Measurements from ENCODE around the gene ARMC9. TPM values are rescaled to one million over a fixed set of nuclear protein-coding genes. Genes with fewer than 3 reads are reported as not detected.

The ARMC9 gene
- total RNA-seq, 1 donor from 2014 or later: 3.3 TPM

DNA sequence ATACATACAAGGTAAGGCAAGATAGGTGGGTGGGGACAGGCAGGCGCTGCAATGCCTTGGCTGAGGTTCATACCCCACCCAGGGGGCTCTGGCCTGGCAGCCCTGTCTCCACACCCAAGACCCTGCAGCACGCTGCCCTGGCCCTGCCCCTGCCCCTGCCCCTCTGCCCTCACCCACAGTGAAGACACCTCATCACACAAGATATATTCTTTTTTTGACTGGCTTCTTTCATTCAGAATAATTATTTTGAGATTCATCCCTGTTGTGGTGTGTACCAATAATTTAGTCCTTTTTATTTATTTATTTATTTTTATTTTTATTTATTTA lies 185.6 kb downstream of the ARMC9 start:
- Histone ChIP-seq H3K4me1 (peaks cover 0 to 2% of the 10 kb centered on the region in 2 donors), H3K27me3 (no peaks in the 10 kb centered on the region), H3K36me3 (no peaks in the 10 kb centered on the region), H3K9me3 (no peaks in the 10 kb centered on the region), H3K27ac (no peak overlapping the region), H3K4me3 (no peak overlapping the region)
- no peak for DNase-seq (ENCODE audit: low spot score in 2 of 2)
- TF ChIP-seq, protein P1, sequence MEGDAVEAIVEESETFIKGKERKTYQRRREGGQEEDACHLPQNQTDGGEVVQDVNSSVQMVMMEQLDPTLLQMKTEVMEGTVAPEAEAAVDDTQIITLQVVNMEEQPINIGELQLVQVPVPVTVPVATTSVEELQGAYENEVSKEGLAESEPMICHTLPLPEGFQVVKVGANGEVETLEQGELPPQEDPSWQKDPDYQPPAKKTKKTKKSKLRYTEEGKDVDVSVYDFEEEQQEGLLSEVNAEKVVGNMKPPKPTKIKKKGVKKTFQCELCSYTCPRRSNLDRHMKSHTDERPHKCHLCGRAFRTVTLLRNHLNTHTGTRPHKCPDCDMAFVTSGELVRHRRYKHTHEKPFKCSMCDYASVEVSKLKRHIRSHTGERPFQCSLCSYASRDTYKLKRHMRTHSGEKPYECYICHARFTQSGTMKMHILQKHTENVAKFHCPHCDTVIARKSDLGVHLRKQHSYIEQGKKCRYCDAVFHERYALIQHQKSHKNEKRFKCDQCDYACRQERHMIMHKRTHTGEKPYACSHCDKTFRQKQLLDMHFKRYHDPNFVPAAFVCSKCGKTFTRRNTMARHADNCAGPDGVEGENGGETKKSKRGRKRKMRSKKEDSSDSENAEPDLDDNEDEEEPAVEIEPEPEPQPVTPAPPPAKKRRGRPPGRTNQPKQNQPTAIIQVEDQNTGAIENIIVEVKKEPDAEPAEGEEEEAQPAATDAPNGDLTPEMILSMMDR (IDR thresholded peaks at IDR 0.05): no peak
- intact Hi-C loops (cut with DNase I): no loop called here

DNA sequence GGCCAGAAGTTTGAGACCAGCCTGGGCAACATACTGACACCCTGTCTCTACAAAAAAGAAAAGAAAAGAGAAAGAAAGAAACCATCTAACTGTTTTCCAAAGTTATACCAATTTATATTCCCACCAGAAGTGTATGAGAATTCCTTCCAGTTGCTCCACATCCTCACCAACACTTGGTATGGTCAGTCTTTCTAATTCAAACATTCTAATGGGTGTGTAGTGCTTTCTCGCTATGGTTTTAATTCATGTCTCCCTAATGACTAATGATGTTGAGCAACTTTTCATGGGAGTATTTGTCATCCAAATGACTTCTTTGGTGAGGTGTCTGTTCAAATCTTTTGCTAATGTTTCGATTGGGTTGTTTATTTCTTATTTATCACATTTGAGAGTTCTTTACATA lies 186.5 kb downstream of the ARMC9 start:
- Histone ChIP-seq H3K4me3 (no peak overlapping the region), H3K9me3 (no peaks in the 10 kb centered on the region), H3K36me3 (no peaks in the 10 kb centered on the region), H3K4me1 (peaks cover 0 to 2% of the 10 kb centered on the region in 2 donors), H3K27ac (no peak overlapping the region), H3K27me3 (no peaks in the 10 kb centered on the region)
- intact Hi-C loops (cut with DNase I): no loop called here
- DNase-seq (ENCODE audit: low spot score in 2 of 2): no peak
- TF ChIP-seq, protein P1 (IDR thresholded peaks at IDR 0.05): no peak

DNA sequence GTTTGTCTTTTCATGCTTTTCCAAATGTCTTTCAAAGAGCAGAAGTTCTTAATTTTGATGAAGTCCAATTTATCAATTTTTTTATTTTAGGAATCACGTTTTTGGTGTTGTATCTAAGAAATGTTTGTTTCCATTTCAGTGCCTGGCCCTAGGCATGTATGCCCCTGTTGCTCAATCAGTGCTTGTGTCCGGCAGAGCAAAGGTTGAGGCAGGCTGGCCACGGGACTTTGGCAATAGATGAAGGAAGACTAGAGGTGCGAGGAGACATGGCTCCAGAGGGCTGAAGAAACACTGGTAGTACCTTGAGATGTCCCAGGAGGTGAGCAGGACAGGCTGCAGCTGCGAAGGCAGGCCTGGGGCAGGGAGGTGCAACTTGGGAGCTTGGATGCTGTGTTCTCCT lies 187.0 kb downstream of the ARMC9 start:
- no peak overlapping the region for H3K4me3 ChIP-seq
- intact Hi-C loops (cut with DNase I): no loop called here
- no peaks in the 10 kb centered on the region for H3K36me3 ChIP-seq
- no peak overlapping the region for H3K27ac ChIP-seq
- no peaks in the 10 kb centered on the region for H3K9me3 ChIP-seq
- H3K4me1 ChIP-seq: peaks cover 0 to 2% of the 10 kb centered on the region in 2 donors
- TF ChIP-seq, protein P1 (IDR thresholded peaks at IDR 0.05): no peak
- H3K27me3 ChIP-seq: no peaks in the 10 kb centered on the region
- no peak for DNase-seq (ENCODE audit: low spot score in 2 of 2)

DNA sequence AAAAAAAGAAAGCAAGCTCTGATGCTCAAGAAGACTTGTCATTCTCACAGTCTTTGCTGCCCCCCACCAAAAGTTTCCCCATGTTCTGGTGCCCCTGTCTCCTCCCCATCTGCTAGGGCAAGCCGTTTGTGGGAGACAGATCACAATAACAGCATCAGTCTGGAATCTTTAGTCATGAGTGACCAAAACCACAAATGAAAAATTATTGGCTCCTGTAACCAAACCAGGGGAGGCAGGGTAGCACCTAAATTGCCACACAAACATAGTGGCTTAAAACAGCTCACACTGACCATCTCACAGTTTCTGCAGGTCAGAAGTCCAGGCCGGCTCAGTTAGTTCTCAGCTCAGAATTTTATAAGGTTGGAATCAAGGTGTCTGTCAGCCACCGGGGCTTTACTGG lies 188.0 kb downstream of the ARMC9 start:
- intact Hi-C loops (cut with DNase I): no loop called here
- no peaks in the 10 kb centered on the region for H3K9me3 ChIP-seq
- H3K36me3 ChIP-seq: no peaks in the 10 kb centered on the region
- H3K4me1 ChIP-seq: peaks cover 0 to 2% of the 10 kb centered on the region in 2 donors
- no peak overlapping the region for H3K4me3 ChIP-seq
- no peak overlapping the region for H3K27ac ChIP-seq
- no peaks in the 10 kb centered on the region for H3K27me3 ChIP-seq
- DNase-seq (ENCODE audit: low spot score in 2 of 2): no peak
- TF ChIP-seq, protein P1 (IDR thresholded peaks at IDR 0.05): no peak

DNA sequence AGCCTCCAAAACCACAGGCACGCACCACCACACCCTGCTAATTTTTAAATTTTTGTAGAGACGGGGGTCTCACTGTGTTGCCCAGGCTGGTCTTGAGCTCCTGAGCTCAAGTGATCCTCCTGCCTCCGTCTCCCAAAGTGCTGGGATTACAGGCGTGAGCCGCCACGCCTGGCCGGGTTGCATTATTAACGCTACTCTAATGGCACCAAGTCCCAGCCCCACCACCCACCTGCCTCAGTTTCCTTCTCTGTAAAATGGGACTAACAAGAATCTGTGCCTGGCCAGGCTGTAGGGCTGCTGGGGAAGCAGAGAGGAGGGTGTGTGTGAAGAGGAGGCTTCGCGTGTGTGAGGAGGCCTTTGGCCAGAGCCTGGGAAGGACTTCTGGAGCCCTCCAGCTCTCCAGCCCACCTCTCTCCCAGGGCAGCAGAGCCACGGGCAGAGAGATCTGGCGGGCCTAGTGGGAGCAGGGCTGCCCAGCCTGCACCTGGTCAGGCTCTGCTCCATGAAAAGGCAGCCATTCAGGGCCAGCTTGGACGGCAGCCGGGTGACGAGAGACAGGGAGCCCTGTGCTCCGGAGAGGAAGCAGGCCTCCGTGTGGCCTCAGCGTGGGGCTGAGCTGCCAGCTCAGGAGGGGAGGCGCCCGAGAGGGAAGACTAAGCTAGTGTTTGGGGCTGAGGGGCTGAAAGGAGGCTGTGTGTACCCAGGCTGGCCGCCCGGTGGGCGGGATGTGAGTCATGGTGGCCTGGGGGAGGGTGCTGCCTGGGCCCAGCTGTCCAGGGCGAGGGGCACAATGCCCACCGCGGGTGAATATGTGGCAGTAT lies 189.7 kb downstream of the ARMC9 start:
- H3K27ac ChIP-seq: peak overlapping the region; percentile 11 to 44
- no peaks in the 10 kb centered on the region for H3K27me3 ChIP-seq
- TF ChIP-seq, protein P1 (IDR thresholded peaks at IDR 0.05): peak in 1 of 3 experiments; percentile 6
- DNase-seq (ENCODE audit: low spot score in 2 of 2): no peak
- intact Hi-C loops (cut with DNase I): no loop called here
- no peaks in the 10 kb centered on the region for H3K9me3 ChIP-seq
- no peaks in the 10 kb centered on the region for H3K36me3 ChIP-seq
- H3K4me3 ChIP-seq: no peak overlapping the region
- H3K4me1 ChIP-seq: peaks cover 0 to 2% of the 10 kb centered on the region in 2 donors
